A549 (cell line): ENCODE data around the gene SEC16A. TPM values are rescaled to one million over a fixed set of nuclear protein-coding genes. Genes with fewer than 3 reads are reported as not detected.

Experiments
- ATAC-seq, 2 experiments: fragments of 200-7000 bp in 1 of 2; fragments of >200 bp in 1 of 2; cut with Nextera tagmentation in 1 of 2; cut with Tn5 transposase in 1 of 2; 3 replicates each; pipeline versions ENCODE4 v1.8.0 to v1.9.1; 2018 to 2020; ENCODE audit warnings: mild to moderate bottlenecking in 1 of 2, moderate library complexity in 1 of 2
- CTCF ChIA-PET: fragments of 300-600 bp; sonication (Branson Sonifier 250); formaldehyde crosslinking; extraction: SDS; loops from one replicate; lab custom pipeline; 2021; ENCODE audit warnings: antibody characterized with exemption, inconsistent platforms; lab: Yijun Ruan, JAX
- POLR2A ChIA-PET: fragments of 350-600 bp; formaldehyde crosslinking; extraction: SDS; loops from one replicate; lab custom pipeline; 2021; ENCODE audit warnings: antibody characterized with exemption, inconsistent platforms; lab: Yijun Ruan, JAX
- DNase-seq, 2 experiments: peaks; one replicate each; pipeline versions ENCODE4 v3.0.0 to v3.0.0-alpha.2; 2011 to 2016; ENCODE audit warnings: low read depth in 1 of 2, low spot score in 1 of 2
- FAIRE-seq: peaks from 2 replicates; lab custom pipeline; 2011; peaks lifted over from hg19 to GRCh38; lab: Jason Lieb, UNC
- H3K27ac ChIP-seq, 2 experiments: fragments of >200 bp; sonication (Bioruptor Twin); formaldehyde crosslinking; 3 replicates each; pipeline ENCODE4 v1.5.1; 2016 to 2017
- H3K4me1 ChIP-seq: fragments of >200 bp; sonication (Bioruptor Twin); formaldehyde crosslinking; 3 replicates; pipeline ENCODE4 v1.6.1; 2016
- H3K4me2 ChIP-seq: fragments of >200 bp; sonication (Bioruptor Twin); formaldehyde crosslinking; 3 replicates; pipeline ENCODE4 v1.6.1; 2016
- H3K4me3 ChIP-seq: fragments of >200 bp; sonication (Bioruptor Twin); formaldehyde crosslinking; 3 replicates; pipeline ENCODE4 v1.5.1; 2016
- H3K9me3 ChIP-seq: fragments of >200 bp; sonication (Bioruptor Twin); formaldehyde crosslinking; 3 replicates; pipeline ENCODE4 v1.6.1; 2016
- MAX ChIP-seq: IDR thresholded peaks from 2 replicates; pipeline ENCODE4 v1.6.1; 2012
- MYC ChIP-seq: IDR thresholded peaks from 2 replicates; pipeline ENCODE4 v1.6.1; 2012; ENCODE audit warnings: mild to moderate bottlenecking, inconsistent platforms, low read length, improper control_type of control experiment, borderline replicate concordance
- POLR2A ChIP-seq: IDR thresholded peaks from 2 replicates; pipeline ENCODE4 v1.6.1; 2012; ENCODE audit warnings: mild to moderate bottlenecking, low read length
- RAD21 ChIP-seq, 2 experiments: fragments of >200 bp in 1 of 2; sonication (Bioruptor Twin) in 1 of 2; formaldehyde crosslinking in 1 of 2; IDR thresholded peaks in 1 of 2; conservative IDR thresholded peaks in 1 of 2; 2 replicates in 1 of 2; 3 replicates in 1 of 2; pipeline ENCODE4 v1.6.1; 2012 to 2018; ENCODE audit warnings: inconsistent platforms in 1 of 2
- REST ChIP-seq: fragments of 200-600 bp; sonication (generic); IDR thresholded peaks from 2 replicates; pipeline ENCODE4 v1.6.1; 2016; ENCODE audit warnings: antibody characterized with exemption, mild to moderate bottlenecking, moderate library complexity
- RFX5 ChIP-seq: fragments of 450-650 bp; IDR thresholded peaks from 2 replicates; pipeline ENCODE4 v1.7.1; 2014; ENCODE audit warnings: antibody characterized with exemption, mild to moderate bottlenecking, moderate library complexity
- SMC3 ChIP-seq: fragments of >200 bp; sonication (Bioruptor Twin); formaldehyde crosslinking; IDR thresholded peaks from 3 replicates; pipeline ENCODE4 v1.6.1; 2018; ENCODE audit warnings: inconsistent platforms
- ZNF302 ChIP-seq: fragments of 250-450 bp; sonication (Bioruptor Pico); IDR thresholded peaks from 2 replicates; pipeline ENCODE4 v1.9.0; 2021; ENCODE audit warnings: inconsistent platforms, mild to moderate bottlenecking, moderate library complexity
- WGBS: methylation state at CpG from one replicate; pipeline ENCODE4 v1.1.6; 2017; ENCODE audit errors: missing lambda C conversion rate; 5-methylcytosine and 5-hydroxymethylcytosine counted together
- polyA plus RNA-seq, 4 experiments: library from polyadenylated mRNA; depleted of rRNA in 3 of 4; stranded (reverse); fragments of >200 nt; fragmentation: RNase III in 1 of 4; extraction: RNeasy Plus Mini Kit Qiagen cat#74134 plus additional on column Dnase treatment in 1 of 4; gene quantifications; 2 replicates in 3 of 4; 3 replicates in 1 of 4; pipeline ENCODE4 v1.2.3, GENCODE V29; 2011 to 2017
- TF ChIP-seq, protein P1 (sequence below): fragments of >200 bp; sonication (Bioruptor Twin); formaldehyde crosslinking; IDR thresholded peaks from 3 replicates; pipeline ENCODE4 v1.5.1; 2016
- TF ChIP-seq, protein P2 (sequence below): fragments of 450-650 bp; IDR thresholded peaks from 2 replicates; pipeline ENCODE4 v1.6.1; 2014; ENCODE audit warnings: antibody characterized with exemption

SEC16A gene
- polyA plus RNA-seq, 2 of the 4 experiments (the other 2 are of a cell fraction), result 24.2 to 38.0 TPM

DNA sequence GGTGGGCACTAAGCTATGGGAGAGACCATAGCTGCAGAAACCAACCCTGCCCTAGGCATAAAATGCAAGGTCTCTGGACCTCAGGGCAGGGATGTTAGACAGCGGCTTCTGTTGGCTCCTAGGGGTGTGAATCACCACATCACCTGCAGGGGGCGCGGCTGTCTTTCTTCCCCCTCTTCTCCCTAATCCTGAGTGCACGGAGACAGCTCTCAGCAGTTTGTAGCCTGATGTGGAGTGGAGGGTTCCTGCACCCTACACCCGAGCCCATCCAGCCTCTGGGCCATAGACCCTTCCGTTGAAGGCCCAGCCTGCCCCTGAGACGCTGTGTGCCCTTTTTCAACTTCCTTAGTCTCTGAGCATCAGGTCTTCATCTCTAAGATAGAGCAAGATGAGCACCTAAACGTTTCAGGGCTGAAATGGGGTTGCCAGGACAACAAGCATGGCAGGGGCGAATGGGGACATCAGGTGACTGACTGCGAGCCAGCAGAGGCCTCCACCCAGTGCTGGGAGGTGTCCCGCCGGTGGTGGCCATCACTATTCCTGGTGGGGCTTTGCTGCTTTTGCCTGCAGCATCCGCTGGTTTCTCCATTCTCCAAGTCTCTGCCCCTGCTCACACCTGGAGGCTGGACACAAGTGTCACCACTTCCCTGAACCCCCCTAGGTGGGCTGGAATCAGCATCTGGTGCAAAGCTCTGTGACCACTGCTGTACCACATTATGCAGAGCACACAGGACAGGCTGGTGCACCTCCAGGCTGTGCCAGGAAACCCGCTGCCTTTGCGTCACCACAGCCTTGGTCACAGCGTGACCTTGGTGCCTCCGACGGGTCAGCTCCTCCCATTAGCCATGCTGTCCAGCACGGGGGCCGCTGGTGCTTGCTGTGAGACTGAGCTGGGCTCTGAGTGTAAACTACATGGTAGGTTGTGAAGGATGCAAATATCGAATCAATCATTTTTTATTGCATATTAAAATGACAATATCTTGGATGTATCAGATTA is 2.5 kb upstream of the SEC16A start:
- ATAC-seq (peak; percentile 51 to 76), DNase-seq (peak; percentile 81 to 82), FAIRE-seq (no peak)
- Histone ChIP-seq H3K27ac (peak overlapping the region; percentile 90 to 95), H3K4me1 (peaks cover 15% of the 10 kb centered on the region), H3K4me3 (peak overlapping the region; percentile 65; the same call in 2 of the 3 replicates), H3K4me2 (peak overlapping the region; percentile 97)
- TF ChIP-seq RAD21 (conservative IDR thresholded peaks at IDR 0.05 in 1 of 2, IDR thresholded peaks at IDR 0.05 in 1 of 2) (peak; percentile 78 to 86), MYC (no peak), MAX (0 out of 2 replicates have a peak, but pooled peaks have one; percentile 5), SMC3 (peak; percentile 88), ZNF302 (CRISPR knock-in tag) (no peak), REST (no peak)
- TF ChIP-seq, protein P1, sequence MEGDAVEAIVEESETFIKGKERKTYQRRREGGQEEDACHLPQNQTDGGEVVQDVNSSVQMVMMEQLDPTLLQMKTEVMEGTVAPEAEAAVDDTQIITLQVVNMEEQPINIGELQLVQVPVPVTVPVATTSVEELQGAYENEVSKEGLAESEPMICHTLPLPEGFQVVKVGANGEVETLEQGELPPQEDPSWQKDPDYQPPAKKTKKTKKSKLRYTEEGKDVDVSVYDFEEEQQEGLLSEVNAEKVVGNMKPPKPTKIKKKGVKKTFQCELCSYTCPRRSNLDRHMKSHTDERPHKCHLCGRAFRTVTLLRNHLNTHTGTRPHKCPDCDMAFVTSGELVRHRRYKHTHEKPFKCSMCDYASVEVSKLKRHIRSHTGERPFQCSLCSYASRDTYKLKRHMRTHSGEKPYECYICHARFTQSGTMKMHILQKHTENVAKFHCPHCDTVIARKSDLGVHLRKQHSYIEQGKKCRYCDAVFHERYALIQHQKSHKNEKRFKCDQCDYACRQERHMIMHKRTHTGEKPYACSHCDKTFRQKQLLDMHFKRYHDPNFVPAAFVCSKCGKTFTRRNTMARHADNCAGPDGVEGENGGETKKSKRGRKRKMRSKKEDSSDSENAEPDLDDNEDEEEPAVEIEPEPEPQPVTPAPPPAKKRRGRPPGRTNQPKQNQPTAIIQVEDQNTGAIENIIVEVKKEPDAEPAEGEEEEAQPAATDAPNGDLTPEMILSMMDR, result peak; percentile 82
- TF ChIP-seq, all 56 proteins: peak for 4
- POLR2A ChIA-PET, result interaction anchor here (1.5 to 2.5 kb wide), 4 partner anchors 10 to 146 kb away, joined by 3 to 17 read pairs (median 6); partner anchors contain the start of gene DNLZ
- 36% methylated on average over 21 of the region's 21 CpGs for WGBS
- H3K9me3 ChIP-seq, result no peaks in the 10 kb centered on the region
- CTCF ChIA-PET, result interaction anchor here (0.6 to 9.1 kb wide), 54 partner anchors 9 to 236 kb away, joined by 3 to 776 read pairs (median 5); partner anchors contain the start of genes ENTR1 and PMPCA

DNA sequence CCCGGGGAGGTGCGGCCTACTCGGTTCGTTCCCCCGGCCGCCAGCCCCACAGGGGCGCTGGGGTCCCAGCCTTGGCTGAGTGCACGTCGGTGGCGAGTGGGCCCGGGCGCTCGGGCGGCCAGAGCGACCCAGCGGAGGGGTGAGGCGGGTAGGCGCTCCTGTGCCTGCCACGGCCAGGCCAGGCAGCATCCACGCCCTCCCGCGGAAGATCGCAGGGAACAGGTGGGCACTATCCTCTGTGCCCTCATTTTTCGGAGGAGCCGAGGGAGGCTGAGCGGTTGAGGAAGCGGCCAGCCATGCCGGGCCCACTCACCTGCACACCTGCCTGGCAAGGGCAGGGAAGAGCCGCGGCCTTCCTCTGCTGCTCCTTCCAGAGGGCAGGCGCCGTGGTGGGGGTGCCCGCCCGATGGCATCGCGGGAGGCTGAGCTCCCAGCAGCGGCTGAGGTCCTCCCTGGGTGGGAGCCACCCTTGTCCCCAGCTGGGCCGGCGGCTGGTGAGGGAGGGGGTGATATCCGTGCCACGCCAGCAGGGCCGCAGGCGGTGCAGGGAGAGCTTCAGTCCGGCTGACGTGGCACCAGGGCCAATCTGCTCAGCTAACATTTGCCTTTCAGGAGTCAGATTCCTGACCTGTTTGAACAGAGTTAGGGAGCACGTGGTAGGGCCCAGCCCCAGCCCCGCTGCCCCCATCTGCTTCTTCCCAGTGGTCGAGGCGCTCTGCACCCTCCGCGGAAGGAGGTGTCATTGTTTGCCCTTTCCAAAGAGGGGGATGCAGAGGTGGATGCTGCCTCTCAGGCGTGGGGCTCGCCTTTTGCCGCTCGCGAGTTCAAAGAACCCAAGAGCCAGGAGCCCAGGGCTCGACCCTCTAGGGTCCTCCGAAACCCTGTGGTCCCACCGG is 1.6 kb upstream of the SEC16A start:
- FAIRE-seq, result no peak
- Histone ChIP-seq H3K9me3 (no peaks in the 10 kb centered on the region), H3K27ac (peak overlapping the region; percentile 90 to 95)
- peak; percentile 20 to 44 for ATAC-seq
- peak in 1 of 2 experiments; percentile 73 for DNase-seq
- POLR2A ChIA-PET, result interaction anchor here (0.6 to 2.5 kb wide), 10 partner anchors 10 to 577 kb away, joined by 3 to 17 read pairs (median 4); partner anchors contain the start of genes CAMSAP1 and DNLZ
- TF ChIP-seq MYC, result 0 out of 2 replicates have a peak, but pooled peaks have one; percentile 38
- TF ChIP-seq MAX, result peak; percentile 82
- no peak for TF ChIP-seq RFX5
- TF ChIP-seq POLR2A, result no peak
- TF ChIP-seq, protein P2, sequence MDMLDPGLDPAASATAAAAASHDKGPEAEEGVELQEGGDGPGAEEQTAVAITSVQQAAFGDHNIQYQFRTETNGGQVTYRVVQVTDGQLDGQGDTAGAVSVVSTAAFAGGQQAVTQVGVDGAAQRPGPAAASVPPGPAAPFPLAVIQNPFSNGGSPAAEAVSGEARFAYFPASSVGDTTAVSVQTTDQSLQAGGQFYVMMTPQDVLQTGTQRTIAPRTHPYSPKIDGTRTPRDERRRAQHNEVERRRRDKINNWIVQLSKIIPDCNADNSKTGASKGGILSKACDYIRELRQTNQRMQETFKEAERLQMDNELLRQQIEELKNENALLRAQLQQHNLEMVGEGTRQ, result peak; percentile 16; the same call in 1 of the 2 replicates
- TF ChIP-seq, all 56 proteins: peak for 3
- H3K4me2 ChIP-seq, result peak overlapping the region; percentile 97
- 14% methylated on average over 42 of the region's 59 CpGs for WGBS
- peaks cover 15% of the 10 kb centered on the region for H3K4me1 ChIP-seq
- CTCF ChIA-PET, result interaction anchor here (0.6 to 9.1 kb wide), 51 partner anchors 8 to 237 kb away, joined by 3 to 776 read pairs (median 5); partner anchors contain the start of genes ENTR1 and PMPCA
- peak overlapping the region; percentile 65 for H3K4me3 ChIP-seq
